ENCODE results near the gene NEIL1. TPM values are rescaled to one million over a fixed set of nuclear protein-coding genes. Genes with fewer than 3 reads are reported as not detected.

Gene NEIL1
- total RNA-seq, 2 experiments from 2014 or later = 11.6 to 11.7 TPM

GRCh38 chr15:75354454-75354853 lies 7.6 kb downstream of the NEIL1 start:
- Mint-ChIP-seq H3K4me1 (ENCODE audit: low read depth) (peaks cover 15% of the 10 kb centered on the region), H3K9me3 (peaks cover 13% of the 10 kb centered on the region), H3K27ac (no peak overlapping the region), H3K27me3 (no peaks in the 10 kb centered on the region), H3K4me3 (no peak overlapping the region), H3K36me3 (ENCODE audit: low read depth) (peaks cover 20% of the 10 kb centered on the region)
- DNase-seq = no peak
- no peak for TF ChIP-seq CTCF (IDR thresholded peaks at IDR 0.05)
- ChIA-PET CTCF (interaction anchor here (5.8 kb wide), 1 partner anchor 14 kb away, joined by 31 read pairs; the partner anchor contains the start of gene MAN2C1), POLR2A (interaction anchor here (0.7 to 11.3 kb wide), 3 partner anchors 14 to 286 kb away, joined by 4 to 81 read pairs (median 4); partner anchors contain the start of genes IMP3 and MAN2C1)
- intact Hi-C loops (cut with micrococcal nuclease) = no loop called here
- no peak for ATAC-seq

GRCh38 chr15:75355369-75355768 lies 8.5 kb downstream of the NEIL1 start:
- CTCF ChIA-PET = interaction anchor here (5.8 kb wide), 1 partner anchor 13 kb away, joined by 31 read pairs; the partner anchor contains the start of gene MAN2C1
- Mint-ChIP-seq H3K9me3 (peaks cover 5% of the 10 kb centered on the region), H3K27ac (no peak overlapping the region), H3K4me3 (no peak overlapping the region), H3K27me3 (no peaks in the 10 kb centered on the region), H3K36me3 (ENCODE audit: low read depth) (peaks cover 13% of the 10 kb centered on the region), H3K4me1 (ENCODE audit: low read depth) (peaks cover 6% of the 10 kb centered on the region)
- intact Hi-C loops (cut with micrococcal nuclease) = no loop called here
- DNase-seq (no peak), ATAC-seq (no peak)
- POLR2A ChIA-PET = interaction anchor here (0.7 to 11.3 kb wide), 2 partner anchors 13 to 285 kb away, joined by 4 to 81 read pairs; partner anchors contain the start of genes IMP3 and MAN2C1
- TF ChIP-seq CTCF (IDR thresholded peaks at IDR 0.05) = no peak

- ATAC-seq (no peak), DNase-seq (no peak)
- intact Hi-C loops (cut with micrococcal nuclease) = no loop called here
- Mint-ChIP-seq H3K27ac (no peak overlapping the region), H3K27me3 (no peaks in the 10 kb centered on the region), H3K36me3 (ENCODE audit: low read depth) (peaks cover 11% of the 10 kb centered on the region), H3K9me3 (no peaks in the 10 kb centered on the region), H3K4me3 (no peak overlapping the region), H3K4me1 (ENCODE audit: low read depth) (peaks cover under 1% of the 10 kb centered on the region)
- POLR2A ChIA-PET = interaction anchor here (11.3 kb wide), 1 partner anchor 12 kb away, joined by 81 read pairs; the partner anchor contains the start of gene MAN2C1
- TF ChIP-seq CTCF (IDR thresholded peaks at IDR 0.05) = no peak
- CTCF ChIA-PET = interaction anchor here (1.1 to 5.8 kb wide), 2 partner anchors 12 to 330 kb away, joined by 3 to 31 read pairs; partner anchors contain the start of gene MAN2C1
These were observed 9.2 kb downstream of the NEIL1 start for GRCh38 chr15:75356006-75356405.

- ChIA-PET POLR2A (interaction anchor here (11.3 kb wide), 1 partner anchor 12 kb away, joined by 81 read pairs; the partner anchor contains the start of gene MAN2C1), CTCF (interaction anchor here (1.1 kb wide), 1 partner anchor 330 kb away, joined by 3 read pairs; no protein-coding TSS in a partner anchor)
- no peak for TF ChIP-seq CTCF (IDR thresholded peaks at IDR 0.05)
- no peak for DNase-seq
- H3K27ac Mint-ChIP-seq = no peak overlapping the region
- no peaks in the 10 kb centered on the region for H3K9me3 Mint-ChIP-seq
- ATAC-seq = no peak
- H3K4me3 Mint-ChIP-seq = no peak overlapping the region
- no peaks in the 10 kb centered on the region for H3K27me3 Mint-ChIP-seq
- H3K4me1 Mint-ChIP-seq (ENCODE audit: low read depth) = no peaks in the 10 kb centered on the region
- H3K36me3 Mint-ChIP-seq (ENCODE audit: low read depth) = peaks cover 14% of the 10 kb centered on the region
- intact Hi-C loops (cut with micrococcal nuclease) = no loop called here
These were observed 9.7 kb downstream of the NEIL1 start for GRCh38 chr15:75356517-75356916.

GRCh38 chr15:75357976-75358673 lies 11.3 kb downstream of the NEIL1 start:
- Mint-ChIP-seq H3K4me3 (no peak overlapping the region), H3K27me3 (no peaks in the 10 kb centered on the region), H3K9me3 (no peaks in the 10 kb centered on the region), H3K27ac (no peak overlapping the region), H3K36me3 (ENCODE audit: low read depth) (peaks cover 16% of the 10 kb centered on the region), H3K4me1 (ENCODE audit: low read depth) (no peaks in the 10 kb centered on the region)
- CTCF ChIA-PET = no interaction called here
- ATAC-seq = no peak
- DNase-seq = no peak
- POLR2A ChIA-PET = interaction anchor here (1.8 to 2.5 kb wide), 3 partner anchors 8 to 11 kb away, joined by 7 to 10 read pairs (median 7); partner anchors contain the start of genes MAN2C1 and NEIL1
- TF ChIP-seq CTCF (IDR thresholded peaks at IDR 0.05) = no peak
- intact Hi-C loops (cut with micrococcal nuclease) = no loop called here

Data from activated CD8-positive, alpha-beta T cell treated with anti-CD3 and anti-CD28 coated beads for 36 hours (primary cell).